ENCODE data around the gene RCBTB2.

Gene RCBTB2

GRCh38 chr13:48518083-48518482, 14.8 kb downstream of the RCBTB2 start:
- no peak overlapping the region for H3K9ac ChIP-seq (ENCODE audit: low read depth, low read length)
- no peaks in the 10 kb centered on the region for H3K36me3 ChIP-seq (ENCODE audit: control insufficient read depth, insufficient read depth, low read length)
- no peaks in the 10 kb centered on the region for H3K9me3 ChIP-seq (ENCODE audit: control insufficient read depth, insufficient read depth, low read length)
- H3K4me3 ChIP-seq (ENCODE audit: low read depth, low read length) = no peak overlapping the region
- no peaks in the 10 kb centered on the region for H3K27me3 ChIP-seq (ENCODE audit: control insufficient read depth, insufficient read depth, low read length)
- no peaks in the 10 kb centered on the region for H3K4me1 ChIP-seq (ENCODE audit: control insufficient read depth, insufficient read depth, low read length)

- Histone ChIP-seq H3K27me3 (ENCODE audit: control insufficient read depth, insufficient read depth, low read length) (no peaks in the 10 kb centered on the region), H3K4me3 (ENCODE audit: low read depth, low read length) (no peak overlapping the region), H3K9me3 (ENCODE audit: control insufficient read depth, insufficient read depth, low read length) (no peaks in the 10 kb centered on the region), H3K36me3 (ENCODE audit: control insufficient read depth, insufficient read depth, low read length) (no peaks in the 10 kb centered on the region), H3K4me1 (ENCODE audit: control insufficient read depth, insufficient read depth, low read length) (no peaks in the 10 kb centered on the region), H3K9ac (ENCODE audit: low read depth, low read length) (no peak overlapping the region)
These were observed 17.1 kb downstream of the RCBTB2 start for GRCh38 chr13:48515732-48516131.

DNA sequence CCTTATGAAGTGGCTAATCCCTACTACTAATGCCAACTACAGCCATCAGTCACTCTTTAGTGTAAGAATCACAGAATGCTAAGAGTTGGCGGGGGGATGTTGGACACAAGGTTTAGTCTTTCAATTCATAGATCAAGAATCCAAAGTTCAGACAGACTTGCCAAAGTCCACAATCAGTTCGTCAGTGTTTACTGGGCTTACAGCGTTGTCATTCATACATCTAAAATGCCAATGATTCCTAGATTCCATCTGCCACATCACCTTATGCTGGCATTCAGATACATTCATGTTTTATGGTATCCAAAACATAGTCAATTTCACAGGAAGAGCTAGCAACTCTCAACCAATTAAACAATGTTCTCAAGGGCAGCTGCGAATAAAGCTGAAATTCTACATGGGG, 18.1 kb downstream of the RCBTB2 start:
- H3K4me1 ChIP-seq (ENCODE audit: control insufficient read depth, insufficient read depth, low read length) = peaks cover 3% of the 10 kb centered on the region
- H3K36me3 ChIP-seq (ENCODE audit: control insufficient read depth, insufficient read depth, low read length) = no peaks in the 10 kb centered on the region
- H3K9me3 ChIP-seq (ENCODE audit: control insufficient read depth, insufficient read depth, low read length) = no peaks in the 10 kb centered on the region
- no peak overlapping the region for H3K4me3 ChIP-seq (ENCODE audit: low read depth, low read length)
- H3K9ac ChIP-seq (ENCODE audit: low read depth, low read length) = no peak overlapping the region
- H3K27me3 ChIP-seq (ENCODE audit: control insufficient read depth, insufficient read depth, low read length) = no peaks in the 10 kb centered on the region

DNA sequence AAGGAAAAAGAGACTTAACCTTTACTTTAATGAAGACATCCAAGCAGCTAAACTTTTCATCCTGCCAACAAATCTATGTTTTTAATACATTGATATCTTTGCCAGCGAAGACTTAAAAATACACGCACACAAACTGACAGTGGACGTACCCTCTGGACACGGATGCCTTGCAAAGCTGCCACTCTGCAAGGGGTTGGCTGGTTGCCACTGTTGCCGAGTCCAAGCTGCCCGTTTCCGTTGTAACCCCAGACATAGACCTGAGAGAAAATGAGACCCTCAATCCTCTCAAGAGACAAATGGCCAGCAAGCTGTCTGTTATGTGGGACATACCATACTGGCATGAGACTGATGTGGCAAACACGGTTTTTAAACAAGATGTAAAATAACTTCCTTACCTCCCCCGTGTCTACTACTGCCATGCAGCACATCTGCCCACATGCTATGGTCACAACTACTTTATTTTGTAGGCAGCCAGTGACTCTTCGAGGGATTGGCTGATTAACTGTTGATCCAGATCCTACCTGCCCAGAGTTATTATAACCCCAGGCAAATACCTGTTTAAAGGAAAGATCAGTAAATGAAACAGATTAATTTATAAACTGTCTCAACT, 21.2 kb downstream of the RCBTB2 start:
- Histone ChIP-seq H3K27me3 (ENCODE audit: control insufficient read depth, insufficient read depth, low read length) (no peaks in the 10 kb centered on the region), H3K4me1 (ENCODE audit: control insufficient read depth, insufficient read depth, low read length) (peaks cover 3% of the 10 kb centered on the region), H3K36me3 (ENCODE audit: control insufficient read depth, insufficient read depth, low read length) (no peaks in the 10 kb centered on the region), H3K4me3 (ENCODE audit: low read depth, low read length) (no peak overlapping the region), H3K9me3 (ENCODE audit: control insufficient read depth, insufficient read depth, low read length) (no peaks in the 10 kb centered on the region), H3K9ac (ENCODE audit: low read depth, low read length) (no peak overlapping the region)

GRCh38 chr13:48510698-48511097, 22.2 kb downstream of the RCBTB2 start:
- Histone ChIP-seq H3K27me3 (ENCODE audit: control insufficient read depth, insufficient read depth, low read length) (no peaks in the 10 kb centered on the region), H3K9me3 (ENCODE audit: control insufficient read depth, insufficient read depth, low read length) (no peaks in the 10 kb centered on the region), H3K4me1 (ENCODE audit: control insufficient read depth, insufficient read depth, low read length) (peaks cover 3% of the 10 kb centered on the region), H3K36me3 (ENCODE audit: control insufficient read depth, insufficient read depth, low read length) (peaks cover 4% of the 10 kb centered on the region), H3K4me3 (ENCODE audit: low read depth, low read length) (no peak overlapping the region), H3K9ac (ENCODE audit: low read depth, low read length) (no peak overlapping the region)

- Histone ChIP-seq H3K4me1 (ENCODE audit: control insufficient read depth, insufficient read depth, low read length) (peaks cover 3% of the 10 kb centered on the region), H3K36me3 (ENCODE audit: control insufficient read depth, insufficient read depth, low read length) (peaks cover 4% of the 10 kb centered on the region), H3K9ac (ENCODE audit: low read depth, low read length) (no peak overlapping the region), H3K4me3 (ENCODE audit: low read depth, low read length) (no peak overlapping the region), H3K27me3 (ENCODE audit: control insufficient read depth, insufficient read depth, low read length) (no peaks in the 10 kb centered on the region), H3K9me3 (ENCODE audit: control insufficient read depth, insufficient read depth, low read length) (no peaks in the 10 kb centered on the region)
These were observed 24.9 kb downstream of the RCBTB2 start for GRCh38 chr13:48508011-48508410.

- Histone ChIP-seq H3K9me3 (ENCODE audit: control insufficient read depth, insufficient read depth, low read length) (no peaks in the 10 kb centered on the region), H3K9ac (ENCODE audit: low read depth, low read length) (no peak overlapping the region), H3K4me3 (ENCODE audit: low read depth, low read length) (no peak overlapping the region), H3K27me3 (ENCODE audit: control insufficient read depth, insufficient read depth, low read length) (no peaks in the 10 kb centered on the region), H3K4me1 (ENCODE audit: control insufficient read depth, insufficient read depth, low read length) (peaks cover 3% of the 10 kb centered on the region), H3K36me3 (ENCODE audit: control insufficient read depth, insufficient read depth, low read length) (peaks cover 4% of the 10 kb centered on the region)
These were observed 25.9 kb downstream of the RCBTB2 start for GRCh38 chr13:48507021-48507420.

GRCh38 chr13:48506092-48506701, 26.7 kb downstream of the RCBTB2 start:
- Histone ChIP-seq H3K9me3 (ENCODE audit: control insufficient read depth, insufficient read depth, low read length) (no peaks in the 10 kb centered on the region), H3K4me3 (ENCODE audit: low read depth, low read length) (no peak overlapping the region), H3K9ac (ENCODE audit: low read depth, low read length) (no peak overlapping the region), H3K36me3 (ENCODE audit: control insufficient read depth, insufficient read depth, low read length) (peaks cover 4% of the 10 kb centered on the region), H3K27me3 (ENCODE audit: control insufficient read depth, insufficient read depth, low read length) (no peaks in the 10 kb centered on the region), H3K4me1 (ENCODE audit: control insufficient read depth, insufficient read depth, low read length) (peaks cover 3% of the 10 kb centered on the region)

GRCh38 chr13:48505597-48506091, 27.2 kb downstream of the RCBTB2 start:
- H3K4me1 ChIP-seq (ENCODE audit: control insufficient read depth, insufficient read depth, low read length) = peaks cover 3% of the 10 kb centered on the region
- no peak overlapping the region for H3K4me3 ChIP-seq (ENCODE audit: low read depth, low read length)
- no peaks in the 10 kb centered on the region for H3K9me3 ChIP-seq (ENCODE audit: control insufficient read depth, insufficient read depth, low read length)
- no peaks in the 10 kb centered on the region for H3K27me3 ChIP-seq (ENCODE audit: control insufficient read depth, insufficient read depth, low read length)
- peaks cover 4% of the 10 kb centered on the region for H3K36me3 ChIP-seq (ENCODE audit: control insufficient read depth, insufficient read depth, low read length)
- H3K9ac ChIP-seq (ENCODE audit: low read depth, low read length) = no peak overlapping the region

- Histone ChIP-seq H3K4me1 (ENCODE audit: control insufficient read depth, insufficient read depth, low read length) (peaks cover under 1% of the 10 kb centered on the region), H3K27me3 (ENCODE audit: control insufficient read depth, insufficient read depth, low read length) (no peaks in the 10 kb centered on the region), H3K4me3 (ENCODE audit: low read depth, low read length) (no peak overlapping the region), H3K9me3 (ENCODE audit: control insufficient read depth, insufficient read depth, low read length) (no peaks in the 10 kb centered on the region), H3K9ac (ENCODE audit: low read depth, low read length) (no peak overlapping the region), H3K36me3 (ENCODE audit: control insufficient read depth, insufficient read depth, low read length) (peaks cover 4% of the 10 kb centered on the region)
These were observed 27.9 kb downstream of the RCBTB2 start for GRCh38 chr13:48505012-48505411.

GRCh38 chr13:48504606-48505005, 28.3 kb downstream of the RCBTB2 start:
- Histone ChIP-seq H3K9ac (ENCODE audit: low read depth, low read length) (no peak overlapping the region), H3K36me3 (ENCODE audit: control insufficient read depth, insufficient read depth, low read length) (peaks cover 4% of the 10 kb centered on the region)

DNA sequence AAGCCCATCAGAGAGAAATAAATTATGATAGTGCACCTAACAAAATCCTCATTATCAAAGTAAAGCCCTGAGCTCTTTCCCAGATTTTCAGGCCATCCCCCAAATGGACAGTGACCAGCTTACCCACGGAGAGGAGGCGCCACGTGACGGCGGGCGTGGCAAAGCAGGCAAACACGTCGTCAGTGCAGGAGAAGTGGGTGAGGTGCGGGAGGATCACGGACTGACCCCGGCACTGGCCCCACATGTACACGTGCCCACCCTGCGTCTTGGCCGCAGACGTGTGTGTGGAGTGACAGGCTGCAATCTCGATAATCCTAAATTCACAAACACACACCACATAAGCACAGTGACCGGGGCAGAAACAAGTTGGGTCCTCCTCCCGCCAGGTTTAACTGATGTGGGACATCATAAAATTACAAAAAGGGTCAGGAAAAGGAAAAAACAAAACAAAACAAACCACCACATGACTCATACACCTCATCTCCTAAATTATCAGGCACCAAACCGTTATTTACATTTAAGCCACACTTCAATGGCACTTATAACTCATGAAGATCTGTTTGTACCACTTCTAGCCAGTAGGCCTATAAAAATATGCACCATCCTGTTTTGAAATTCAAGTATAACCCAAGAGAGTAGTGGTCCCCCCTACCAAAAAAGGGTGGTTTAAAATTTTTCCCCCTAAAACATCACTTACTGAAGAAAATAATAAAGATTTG, 30.1 kb downstream of the RCBTB2 start:
- Histone ChIP-seq H3K4me1 (ENCODE audit: control insufficient read depth, insufficient read depth, low read length) (no peaks in the 10 kb centered on the region), H3K9me3 (ENCODE audit: control insufficient read depth, insufficient read depth, low read length) (no peaks in the 10 kb centered on the region), H3K27me3 (ENCODE audit: control insufficient read depth, insufficient read depth, low read length) (no peaks in the 10 kb centered on the region), H3K36me3 (ENCODE audit: control insufficient read depth, insufficient read depth, low read length) (peaks cover 4% of the 10 kb centered on the region), H3K4me3 (ENCODE audit: low read depth, low read length) (no peak overlapping the region), H3K9ac (ENCODE audit: low read depth, low read length) (no peak overlapping the region)

More at GRCh38 chr13:48504606-48505005, 28.3 kb downstream of the RCBTB2 start:
- H3K9me3 ChIP-seq (ENCODE audit: control insufficient read depth, insufficient read depth, low read length) = no peaks in the 10 kb centered on the region
- H3K4me1 ChIP-seq (ENCODE audit: control insufficient read depth, insufficient read depth, low read length) = no peaks in the 10 kb centered on the region
- H3K27me3 ChIP-seq (ENCODE audit: control insufficient read depth, insufficient read depth, low read length) = no peaks in the 10 kb centered on the region
- H3K4me3 ChIP-seq (ENCODE audit: low read depth, low read length) = no peak overlapping the region
